GM21423 (cell line): ENCODE measurements around the gene PIAS1.
"Not testable (repeated sequence)": the region's sequence is repeated elsewhere in the genome, so short reads cannot be mapped to it uniquely, and the experiment has no call there.

Source experiments
- ATAC-seq: cut with Tn5 transposase; IDR thresholded peaks from one replicate; pipeline ENCODE4 v1.9.1; 2021; ENCODE audit warnings: mild to moderate bottlenecking, moderate library complexity; ENCODE audit not compliant: unreplicated experiment

Gene PIAS1

DNA sequence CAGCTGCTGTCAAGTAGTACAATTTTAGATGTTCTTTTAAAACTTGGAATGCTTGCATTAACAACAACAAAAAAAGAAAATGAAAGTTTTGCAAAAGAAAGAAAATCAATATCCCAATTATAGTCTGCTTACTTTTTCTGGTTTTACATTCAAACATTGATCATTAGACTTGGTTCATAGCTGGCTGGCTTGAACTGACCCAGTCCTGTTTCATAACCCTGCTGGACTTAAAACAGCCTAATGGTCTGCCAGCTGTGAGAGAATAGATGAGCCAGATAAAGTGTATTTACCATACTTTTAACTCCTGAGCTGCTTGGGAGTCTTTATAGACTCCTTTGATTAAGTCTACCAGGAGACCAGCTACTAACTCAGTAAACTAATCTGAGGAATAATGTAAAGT lies 59.2 kb downstream of the PIAS1 start:
- no peak for ATAC-seq

DNA sequence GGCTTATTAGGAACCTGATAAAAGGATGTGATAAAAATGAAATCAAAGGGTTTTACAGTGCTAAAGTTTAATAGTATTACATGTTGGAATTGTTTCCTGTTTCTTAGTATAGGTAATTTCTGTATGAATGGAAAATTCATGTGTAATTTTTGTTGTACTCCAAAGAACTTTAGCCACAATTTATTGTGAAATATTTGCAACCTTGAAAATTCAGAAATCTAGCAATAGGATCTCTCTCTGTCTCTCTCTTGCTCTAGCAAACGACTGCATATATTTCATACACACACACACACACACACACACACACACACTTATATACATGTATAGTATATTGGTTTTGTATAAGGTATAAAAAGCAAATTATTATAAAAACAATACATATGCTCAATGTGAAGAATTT lies 59.6 kb downstream of the PIAS1 start:
- no peak for ATAC-seq

DNA sequence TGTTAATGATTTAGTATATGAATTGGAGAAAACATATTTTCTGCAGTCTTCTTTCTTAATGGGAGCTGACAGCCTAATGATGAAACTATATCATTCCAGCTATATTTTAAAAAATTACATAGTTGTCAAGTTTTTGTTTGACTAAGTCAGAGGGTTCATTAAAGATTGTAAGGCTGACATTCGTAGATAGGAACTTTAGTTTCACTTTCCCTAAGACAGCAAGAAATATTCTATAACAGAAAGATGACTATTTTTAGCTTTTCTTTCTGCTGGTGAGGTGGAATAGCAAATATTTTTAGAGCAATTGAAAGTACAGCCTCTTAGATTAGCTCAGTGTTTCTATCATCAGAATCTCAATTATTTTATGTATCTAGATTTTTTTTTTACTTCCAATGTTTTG lies 60.2 kb downstream of the PIAS1 start:
- no peak for ATAC-seq

DNA sequence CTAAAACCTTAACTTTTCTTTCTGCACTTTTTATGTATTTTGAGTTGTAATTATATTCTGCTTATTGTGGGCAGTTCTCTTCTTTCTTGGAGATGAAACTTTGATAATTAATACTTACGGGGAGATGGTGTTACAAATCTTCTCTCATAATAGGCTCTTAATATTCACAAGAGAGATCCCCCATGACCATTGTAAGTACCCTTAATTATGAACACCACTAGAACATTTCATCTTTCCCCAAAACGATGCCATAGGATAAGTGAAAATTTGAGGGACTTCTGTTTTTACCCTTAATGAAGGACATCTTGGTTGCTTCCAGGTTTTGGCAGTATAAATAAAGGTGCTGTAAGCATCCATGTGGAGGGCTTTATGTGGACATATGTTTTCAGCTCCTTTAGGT lies 60.7 kb downstream of the PIAS1 start:
- ATAC-seq = no peak

DNA sequence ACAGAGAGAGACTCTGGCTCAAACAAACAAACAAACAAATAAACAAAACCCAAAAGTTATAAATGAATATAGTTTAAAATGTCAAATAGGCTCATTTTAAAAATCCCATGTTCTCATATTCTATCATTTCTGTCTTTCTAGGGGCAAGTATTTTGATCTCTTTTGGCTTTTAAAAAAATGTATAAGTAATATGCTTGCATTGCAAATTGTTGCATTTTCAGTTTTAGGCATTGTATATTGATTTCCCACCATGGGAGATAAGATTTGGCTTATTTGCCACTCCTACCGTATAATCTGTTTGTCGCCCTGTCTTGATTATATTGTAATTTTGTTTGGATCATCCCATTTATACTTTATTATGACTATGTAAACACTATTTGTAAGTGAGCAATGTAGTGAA lies 70.6 kb downstream of the PIAS1 start:
- ATAC-seq = no peak

DNA sequence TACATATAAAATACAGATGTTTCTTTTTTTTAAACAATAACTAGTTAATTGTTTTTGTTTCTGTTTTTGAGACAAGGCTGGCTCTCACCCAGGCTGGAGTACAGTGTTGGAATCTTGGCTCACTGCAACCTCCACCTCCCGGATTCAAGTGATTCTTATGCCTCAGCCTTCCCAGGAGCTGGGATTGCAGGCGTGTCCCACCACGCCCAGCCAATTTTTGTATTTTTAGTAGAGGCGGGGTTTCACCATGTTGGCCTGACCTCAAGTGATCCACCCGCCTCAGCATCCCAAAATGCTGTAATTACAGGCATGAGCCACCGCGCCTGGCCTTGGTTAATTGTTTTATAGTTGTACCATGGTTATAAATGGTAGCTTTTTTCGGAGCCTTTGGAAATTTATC lies 72.3 kb downstream of the PIAS1 start:
- ATAC-seq = no peak

DNA sequence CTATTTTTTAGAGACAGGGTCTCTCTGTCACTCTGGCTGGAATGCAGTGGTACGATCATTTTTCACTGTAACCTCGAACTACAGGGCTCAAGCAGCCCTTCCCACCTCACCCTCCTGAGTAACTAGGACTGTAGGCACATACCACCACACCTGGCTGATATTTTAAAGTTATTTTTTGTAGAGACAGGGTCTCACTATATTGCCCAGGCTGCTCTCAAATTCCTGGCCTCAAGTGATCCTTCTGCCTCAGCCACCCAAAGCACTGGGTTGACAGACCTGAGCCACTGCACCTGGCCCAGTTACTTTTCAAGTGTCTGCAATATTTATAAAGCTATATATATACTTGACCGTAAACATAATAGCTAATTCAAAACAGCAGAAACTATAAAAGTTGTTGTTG lies 75.0 kb downstream of the PIAS1 start:
- ATAC-seq = no peak

DNA sequence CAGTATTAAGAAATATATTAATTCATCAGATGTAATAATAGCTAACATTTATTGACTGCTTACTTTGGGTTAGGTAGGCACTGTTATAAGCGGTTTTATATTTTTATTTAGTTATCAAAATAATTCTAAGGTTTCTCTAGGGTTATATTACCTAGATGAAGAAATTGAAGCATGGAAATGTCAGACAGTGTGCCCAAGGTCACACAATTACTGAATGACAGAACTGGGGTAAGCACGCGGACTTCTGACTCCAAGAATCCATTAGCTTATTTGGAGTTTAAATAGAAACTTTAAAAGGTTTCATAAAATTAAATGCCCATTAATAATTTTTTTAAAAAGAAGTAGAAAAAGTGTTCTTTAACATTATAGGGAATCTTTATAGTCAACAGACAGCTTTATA lies 76.7 kb downstream of the PIAS1 start:
- no peak for ATAC-seq

DNA sequence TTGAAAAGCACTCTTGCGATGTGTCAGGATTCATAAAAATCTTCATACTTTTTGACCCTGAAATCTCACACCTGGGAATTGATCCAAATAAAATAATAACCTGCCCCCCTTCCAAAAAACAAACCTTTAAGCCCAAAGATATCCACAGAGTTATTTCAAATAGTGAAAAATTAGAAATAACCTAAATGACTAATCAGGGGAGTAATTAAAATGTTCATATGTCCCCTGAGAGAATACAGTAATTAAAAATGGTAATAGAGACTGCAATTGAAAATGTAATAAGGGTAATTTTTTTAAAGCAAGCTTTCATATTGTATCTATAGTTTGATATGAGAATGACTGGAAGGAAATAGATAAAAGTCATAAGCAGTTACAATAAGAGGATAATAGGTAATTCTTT lies 83.0 kb downstream of the PIAS1 start:
- no peak for ATAC-seq

DNA sequence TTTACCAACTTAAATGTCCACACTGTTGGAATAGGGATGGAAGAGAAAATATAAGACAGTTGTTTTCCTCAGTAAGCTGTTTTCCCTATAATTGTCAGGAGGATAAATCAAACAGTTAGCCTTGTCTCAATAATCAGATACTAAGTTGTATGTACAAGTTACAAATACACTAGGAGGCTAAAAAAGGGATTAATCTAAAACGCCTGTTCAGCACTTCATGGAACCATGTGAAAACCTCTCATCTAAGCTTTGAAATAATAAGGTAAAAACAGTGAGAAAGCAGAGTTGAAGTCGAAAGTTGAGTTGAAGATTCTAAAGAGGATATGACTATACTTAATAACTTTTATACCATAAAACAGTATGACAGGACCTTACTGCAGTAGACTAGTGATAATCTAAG lies 89.0 kb downstream of the PIAS1 start:
- ATAC-seq = no peak

DNA sequence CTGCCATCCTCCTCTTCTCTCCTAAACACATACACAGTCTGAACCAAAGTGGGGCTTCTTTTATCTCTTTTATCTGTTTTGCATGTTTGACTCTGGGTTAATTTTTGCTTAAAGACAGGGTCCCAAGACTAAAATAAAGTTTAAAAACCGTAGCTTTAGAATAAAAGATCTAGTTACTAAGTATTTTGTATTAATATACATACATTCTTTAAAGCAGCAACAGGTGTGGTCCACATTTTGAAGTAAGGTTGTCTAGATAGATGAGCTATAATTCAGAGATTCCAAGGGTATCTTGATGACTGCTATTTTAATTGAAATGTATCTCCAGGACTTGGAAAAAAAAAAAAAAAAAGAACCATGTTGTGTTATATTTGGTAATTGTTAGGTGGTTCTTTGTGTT lies 89.7 kb downstream of the PIAS1 start:
- ATAC-seq = no peak

DNA sequence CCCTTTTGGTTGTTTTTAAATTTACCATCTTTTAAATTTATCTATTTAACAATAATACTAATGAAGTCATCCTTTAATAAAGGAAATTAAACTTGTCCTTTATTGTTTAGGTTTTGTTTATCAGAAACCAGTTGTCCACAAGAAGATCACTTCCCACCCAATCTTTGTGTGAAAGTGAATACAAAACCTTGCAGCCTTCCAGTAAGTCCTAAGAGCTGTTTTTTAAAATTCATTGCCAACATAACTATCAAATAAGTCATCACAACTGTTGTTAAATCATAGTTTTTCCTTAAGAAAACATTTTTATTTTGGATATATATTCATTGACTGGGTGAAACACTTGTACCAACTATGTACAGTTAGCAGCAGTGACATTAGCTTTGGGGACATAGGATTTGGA lies 91.6 kb downstream of the PIAS1 start:
- no peak for ATAC-seq

DNA sequence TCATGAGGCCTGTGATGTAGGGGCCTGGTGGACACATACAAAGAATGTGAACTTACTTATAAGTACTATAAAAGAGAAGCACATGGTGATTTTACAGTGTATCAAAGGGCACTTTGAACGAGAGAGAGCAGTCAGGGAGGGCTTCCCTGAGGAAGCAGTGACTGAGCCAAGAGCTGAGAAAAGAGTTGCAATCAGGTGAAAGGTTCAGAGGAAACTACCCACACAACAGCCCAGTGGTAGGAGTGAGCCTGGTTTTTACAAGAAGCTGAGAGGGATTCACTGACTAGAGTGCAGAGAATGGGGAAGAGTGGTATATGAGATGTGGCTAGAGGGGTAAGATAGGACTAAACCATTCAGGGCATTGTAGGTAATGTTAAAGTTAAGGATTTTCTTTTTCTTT lies 93.9 kb downstream of the PIAS1 start:
- no peak for ATAC-seq

DNA sequence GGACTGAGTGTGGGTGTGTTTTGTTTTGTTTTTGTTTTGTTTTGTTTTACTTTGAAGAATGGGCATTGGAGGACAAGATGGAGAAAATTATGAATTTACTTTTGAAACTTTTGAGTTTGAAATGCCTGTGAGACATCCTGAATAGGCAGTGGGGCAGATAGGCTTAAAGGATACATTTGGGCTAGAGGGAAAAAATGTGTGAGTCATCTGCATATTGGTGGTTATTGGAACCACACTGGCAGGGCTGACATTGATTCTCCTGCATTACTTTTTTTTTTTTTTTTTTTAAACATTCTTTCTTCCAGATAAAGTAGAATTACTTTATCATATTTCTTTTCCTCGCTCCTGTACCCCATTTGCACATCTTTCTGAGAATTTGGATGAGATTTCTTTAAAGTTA lies 94.9 kb downstream of the PIAS1 start:
- ATAC-seq = no peak

DNA sequence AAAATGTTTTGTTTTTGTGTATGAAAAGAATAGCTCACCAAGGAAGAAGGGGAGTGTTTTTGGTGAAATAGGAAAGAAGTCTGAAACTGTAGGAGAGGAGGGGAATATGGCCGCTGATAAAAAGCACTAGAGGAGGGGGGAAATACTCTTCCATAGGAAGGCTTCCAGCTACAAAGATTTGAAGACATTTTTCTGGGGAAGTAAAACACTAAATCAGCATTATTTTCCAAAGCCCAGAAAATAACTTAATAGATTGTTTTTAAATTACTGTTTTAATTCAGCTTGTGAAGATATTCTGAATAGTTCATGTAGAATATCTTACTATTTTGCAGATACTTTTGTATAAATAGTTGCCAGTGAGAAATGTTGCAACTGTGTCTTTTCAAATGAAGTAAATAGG lies 96.1 kb downstream of the PIAS1 start:
- ATAC-seq = no peak

DNA sequence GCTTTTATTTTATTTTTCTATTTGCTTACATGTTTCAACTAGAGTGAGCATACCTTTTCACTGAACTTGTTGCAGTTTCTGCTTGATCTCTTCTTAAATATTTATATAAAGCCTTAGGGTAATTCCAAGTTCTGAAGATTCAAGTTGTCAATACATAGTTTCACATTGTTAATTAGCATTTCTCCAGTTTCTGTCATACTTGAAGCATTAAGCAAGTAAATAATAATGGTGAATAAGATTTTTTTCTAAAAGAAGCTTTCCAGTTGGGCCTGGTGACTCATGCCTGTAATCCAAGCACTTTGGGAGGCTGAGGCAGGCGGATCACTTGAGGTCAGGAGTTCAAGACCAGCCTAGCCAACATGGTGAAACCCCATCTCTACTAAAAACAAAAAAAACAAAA lies 97.2 kb downstream of the PIAS1 start:
- no peak for ATAC-seq

DNA sequence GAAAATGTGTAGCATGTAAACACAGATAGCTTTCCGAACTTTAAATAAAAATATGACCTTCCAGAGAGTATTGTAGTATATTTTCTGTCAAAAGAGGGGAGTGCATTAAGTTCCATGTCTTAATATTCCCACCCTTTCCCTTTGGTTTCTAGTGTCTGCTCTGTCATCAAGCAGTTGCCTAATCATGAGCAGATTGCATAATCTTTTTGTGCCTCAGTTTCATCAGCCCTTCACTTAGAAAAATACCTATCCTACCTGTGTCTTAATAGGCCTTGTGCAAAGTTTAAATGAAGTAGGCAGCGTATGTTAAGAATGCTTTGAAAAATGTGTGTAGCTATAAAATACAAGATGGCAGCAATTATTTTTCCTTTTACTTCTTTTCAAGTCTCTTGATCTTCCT lies 98.2 kb downstream of the PIAS1 start:
- ATAC-seq = no peak

DNA sequence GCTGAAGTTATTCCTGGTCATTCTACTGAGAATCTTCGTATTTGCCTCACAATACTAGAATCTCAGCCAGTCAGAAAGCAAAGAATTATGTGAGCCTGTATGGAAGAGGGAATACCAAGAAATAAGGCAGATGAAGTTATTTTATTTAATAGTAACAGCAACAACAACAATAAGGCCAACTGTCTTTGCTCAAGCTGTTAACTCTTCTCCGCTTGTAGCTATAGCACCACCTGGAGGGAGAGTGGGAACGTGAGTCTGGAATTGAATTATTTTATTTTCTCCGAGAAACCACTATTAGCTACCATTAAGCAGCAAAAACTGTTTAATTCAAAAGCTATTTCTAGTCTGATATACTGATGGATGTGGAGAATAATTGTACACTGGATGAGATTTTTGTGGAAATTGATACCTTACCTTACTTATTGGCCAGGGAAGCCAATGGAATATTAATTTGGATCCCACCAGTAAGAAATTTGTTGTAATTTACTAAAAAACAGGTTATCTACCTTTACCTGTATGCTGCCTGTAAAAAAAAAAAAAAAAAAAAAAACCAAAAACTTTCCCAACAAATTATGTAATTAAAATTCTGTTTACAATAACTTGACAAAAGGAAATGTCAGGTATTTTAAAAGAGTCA lies 100.9 kb downstream of the PIAS1 start:
- no peak for ATAC-seq

DNA sequence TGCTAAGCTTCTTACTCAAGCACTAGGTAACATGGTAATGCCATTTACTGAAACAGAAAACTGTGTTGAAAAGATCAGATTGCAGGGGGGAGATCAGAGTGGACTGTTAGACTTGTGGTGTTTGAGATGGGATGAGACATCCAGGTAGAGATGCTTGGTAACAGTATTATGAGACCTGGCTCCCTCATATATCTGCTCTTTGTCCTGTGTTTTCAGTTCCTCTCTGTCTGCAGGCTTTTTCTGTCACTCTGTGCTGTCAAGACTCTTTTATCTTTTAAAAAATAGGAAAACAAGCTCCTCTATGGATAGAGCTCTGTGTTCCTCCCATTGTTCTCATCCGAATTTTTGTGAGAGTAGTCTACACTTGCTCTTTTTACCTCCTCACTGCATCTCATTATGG lies 103.0 kb downstream of the PIAS1 start:
- ATAC-seq = no peak

DNA sequence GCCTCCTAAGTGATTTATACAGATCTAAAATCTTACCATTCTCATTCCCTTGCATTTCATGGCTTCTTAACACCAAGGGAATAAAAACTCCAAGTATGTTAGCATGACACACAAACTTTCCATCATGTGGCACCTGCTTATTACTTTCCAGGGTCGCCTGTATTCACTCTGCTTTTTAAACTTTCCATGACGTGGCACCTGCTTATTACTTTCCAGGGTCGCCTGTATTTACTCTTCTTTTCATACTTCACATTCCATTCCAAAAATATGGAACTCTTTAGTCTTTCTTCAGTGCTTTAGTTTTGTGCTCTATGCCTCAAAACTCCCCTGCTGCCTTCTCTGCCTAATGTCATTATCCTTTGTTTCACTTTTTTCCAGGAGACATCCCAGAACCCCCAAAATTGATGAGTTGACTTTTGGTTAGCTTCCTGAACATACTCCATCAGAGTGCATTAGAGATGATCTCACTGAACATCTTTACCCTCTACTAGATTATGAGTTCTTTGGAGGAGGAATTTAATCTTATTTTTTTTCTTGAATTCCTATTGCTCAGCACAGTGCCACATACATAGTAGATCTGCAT lies 104.0 kb downstream of the PIAS1 start:
- ATAC-seq = no peak

DNA sequence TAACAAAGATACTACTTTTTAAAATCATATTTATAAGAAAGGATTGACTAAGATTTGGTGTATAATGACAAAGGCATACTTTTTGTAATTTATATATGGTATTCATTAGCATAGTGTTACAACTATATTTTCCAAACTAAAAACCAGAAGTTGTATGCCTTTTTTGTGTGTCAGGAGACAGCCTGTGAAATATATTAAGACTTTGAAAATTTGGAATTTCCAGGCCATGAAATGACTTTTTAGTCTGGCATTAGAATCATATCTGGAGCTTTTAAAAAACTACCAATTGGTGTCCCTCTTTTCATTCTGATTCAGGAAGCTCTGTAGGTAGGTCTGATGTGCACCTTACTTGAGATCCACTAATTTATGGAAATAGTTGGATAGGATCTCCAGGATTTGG lies 109.1 kb downstream of the PIAS1 start:
- no peak for ATAC-seq

DNA sequence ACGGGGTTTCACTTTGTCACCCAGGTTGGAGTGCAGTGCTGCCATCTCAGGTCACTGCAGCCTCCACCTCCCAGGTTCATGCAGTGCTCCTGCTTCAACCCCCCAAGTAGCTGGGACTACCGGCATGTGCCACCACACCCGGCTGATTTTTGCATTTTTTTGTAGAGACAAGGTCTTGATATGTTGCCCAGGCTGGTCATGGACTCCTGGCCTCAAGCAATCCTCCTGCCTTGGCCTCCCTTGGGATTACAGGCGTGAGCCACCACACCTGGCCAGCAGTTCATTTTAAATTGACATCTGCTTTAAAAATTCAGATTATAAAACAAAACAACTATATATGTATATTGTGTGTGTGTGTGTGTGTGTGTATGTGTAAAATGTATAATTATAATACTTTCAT lies 112.7 kb downstream of the PIAS1 start:
- no peak for ATAC-seq

DNA sequence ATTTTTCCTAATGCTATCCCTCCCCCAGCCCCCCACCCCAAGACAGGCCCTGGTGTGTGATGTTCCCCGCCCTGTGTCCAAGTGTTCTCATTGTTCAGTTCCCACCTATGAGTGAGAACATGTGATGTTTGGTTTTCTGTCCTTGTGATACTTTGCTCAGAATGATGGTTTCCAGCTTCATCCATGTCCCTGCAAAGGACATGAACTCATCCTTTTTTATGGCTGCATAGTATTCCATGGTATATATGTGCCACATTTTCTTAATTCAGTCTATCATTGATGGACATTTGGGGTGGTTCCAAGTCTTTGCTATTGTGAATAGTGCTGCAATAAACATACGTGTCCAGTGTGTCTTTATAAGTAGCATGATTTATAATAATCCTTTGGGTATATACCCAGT lies 117.9 kb downstream of the PIAS1 start:
- not testable (repeated sequence) for ATAC-seq
